ENCODE data around the gene LDLRAD2. TPM values are rescaled to one million over a fixed set of nuclear protein-coding genes. Genes with fewer than 3 reads are reported as not detected.

Gene LDLRAD2
- total RNA-seq, 1 experiment from 2014 or later: 1.0 TPM

GRCh38 chr1:21799730-21800129 is 12.3 kb upstream of the LDLRAD2 start:
- Mint-ChIP-seq H3K4me1 (0 out of 4 replicates have a peak, but pooled peaks cover 0 to 3% of the 10 kb centered on the region in 2 experiments), H3K27me3 (ENCODE audit: low read depth) (peaks cover 2% of the 10 kb centered on the region), H3K27ac (no peak overlapping the region), H3K4me3 (no peak overlapping the region), H3K36me3 (ENCODE audit: insufficient read depth in 1 of 3, low read depth in 3 of 3) (peaks cover 0 to 6% (median 5%) of the 10 kb centered on the region in 3 experiments; a peak in 4 of 7 replicates), H3K9me3 (peaks cover 4 to 12% of the 10 kb centered on the region in 2 experiments)
- Histone ChIP-seq H4K91ac (ENCODE audit: insufficient read length, low read depth, low read length) (no peak overlapping the region), H2BK12ac (ENCODE audit: insufficient read length, low read depth, low read length) (no peak overlapping the region), H3K9ac (ENCODE audit: extremely low read depth, insufficient read length, low read length) (no peak overlapping the region), H3T11ph (ENCODE audit: low read length) (no peak overlapping the region), H3K4ac (ENCODE audit: low read depth, low read length) (no peak overlapping the region), H3K14ac (ENCODE audit: insufficient read depth, low read length) (no peak overlapping the region), H3K79me1 (ENCODE audit: insufficient read depth, low read depth, low read length, poor library complexity, severe bottlenecking) (no peaks in the 10 kb centered on the region), H3K27me3 (ENCODE audit: insufficient read depth, low read length) (no peaks in the 10 kb centered on the region), H3K23ac (ENCODE audit: insufficient read length, low read depth, low read length) (no peak overlapping the region), H4K8ac (replicated peaks; ENCODE audit: insufficient read length, low read depth, low read length) (no peak overlapping the region), H3K56ac (ENCODE audit: insufficient read length, low read depth, low read length) (no peak overlapping the region), H3K4me1 (ENCODE audit: insufficient read depth, low read length) (no peaks in the 10 kb centered on the region), H3K18ac (ENCODE audit: insufficient read length, low read depth, low read length) (no peak overlapping the region), H2BK5ac (ENCODE audit: insufficient read length, low read length) (no peak overlapping the region), H3K27ac (ENCODE audit: insufficient read length, low read depth, low read length) (no peak overlapping the region), H4K20me1 (ENCODE audit: control insufficient read depth, insufficient read depth, insufficient read length) (no peaks in the 10 kb centered on the region), H4K5ac (ENCODE audit: insufficient read length, low read depth, low read length) (no peak overlapping the region), H3K23me2 (ENCODE audit: insufficient read length, low read depth, low read length, poor library complexity, severe bottlenecking) (no peaks in the 10 kb centered on the region), H3K79me2 (ENCODE audit: insufficient read depth, low read length) (no peaks in the 10 kb centered on the region), H2BK120ac (ENCODE audit: low read depth, low read length, poor library complexity, severe bottlenecking) (no peak overlapping the region), H2BK15ac (ENCODE audit: low read depth, low read length) (no peak overlapping the region), H2AK5ac (ENCODE audit: insufficient read length, low read length) (no peak overlapping the region), H2AFZ (ENCODE audit: low read length) (no peak overlapping the region), H2BK20ac (ENCODE audit: low read depth, low read length, poor library complexity, severe bottlenecking) (no peak overlapping the region), H3K4me2 (ENCODE audit: insufficient read depth, insufficient read length, low read length) (no peak overlapping the region), H3K9me3 (ENCODE audit: control insufficient read depth, low read depth, low read length) (peaks cover 5% of the 10 kb centered on the region)
- DNase-seq: no peak
- WGBS (ENCODE audit: extremely low coverage, insufficient read length, low lambda C conversion rate): no CpG with 5 or more reads among the region's 5 CpGs
- TF ChIP-seq CTCF (conservative IDR thresholded peaks at IDR 0.05): no peak
